ENCODE results near the gene NEURL1.

The NEURL1 gene

DNA sequence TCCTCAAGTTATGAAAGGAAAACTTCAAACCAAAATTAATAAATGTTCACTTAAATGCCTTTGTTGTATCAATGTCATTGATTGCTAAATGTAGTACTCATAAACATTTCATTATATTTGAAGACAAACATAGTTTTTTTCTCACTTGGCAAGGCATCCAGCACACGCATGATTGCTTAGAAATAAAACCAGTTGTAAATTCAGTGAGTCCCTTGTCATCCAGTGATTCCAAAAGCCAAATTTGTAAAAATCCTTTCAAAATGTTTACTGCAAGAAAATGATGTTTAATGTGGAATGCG, 6.1 kb upstream of the NEURL1 start:
- H3K79me2 ChIP-seq (ENCODE audit: insufficient read depth, low read length), result no peaks in the 10 kb centered on the region

DNA sequence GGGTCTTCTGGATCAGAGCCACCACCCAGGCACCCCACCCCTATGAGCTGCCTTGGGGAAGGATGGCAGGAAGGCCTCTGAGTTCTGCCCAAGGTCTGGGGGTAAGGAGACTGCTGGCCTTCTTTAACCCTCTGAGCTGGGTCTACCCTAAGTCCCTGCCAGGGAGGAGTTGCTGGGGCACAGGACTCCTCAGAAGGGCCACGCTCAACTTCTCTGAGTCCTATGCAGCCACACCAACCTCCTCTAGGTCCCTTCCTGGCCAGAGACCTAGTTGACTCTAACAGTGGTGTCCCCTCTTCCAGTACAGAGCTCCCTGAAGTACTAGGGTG, 2.6 kb upstream of the NEURL1 start:
- H3K4me3 ChIP-seq (ENCODE audit: low read length, poor library complexity, severe bottlenecking), result no peak overlapping the region
- TF ChIP-seq EZH2phosphoT487 (IDR thresholded peaks at IDR 0.05; ENCODE audit: borderline replicate concordance), result no peak
- TF ChIP-seq, protein P1, sequence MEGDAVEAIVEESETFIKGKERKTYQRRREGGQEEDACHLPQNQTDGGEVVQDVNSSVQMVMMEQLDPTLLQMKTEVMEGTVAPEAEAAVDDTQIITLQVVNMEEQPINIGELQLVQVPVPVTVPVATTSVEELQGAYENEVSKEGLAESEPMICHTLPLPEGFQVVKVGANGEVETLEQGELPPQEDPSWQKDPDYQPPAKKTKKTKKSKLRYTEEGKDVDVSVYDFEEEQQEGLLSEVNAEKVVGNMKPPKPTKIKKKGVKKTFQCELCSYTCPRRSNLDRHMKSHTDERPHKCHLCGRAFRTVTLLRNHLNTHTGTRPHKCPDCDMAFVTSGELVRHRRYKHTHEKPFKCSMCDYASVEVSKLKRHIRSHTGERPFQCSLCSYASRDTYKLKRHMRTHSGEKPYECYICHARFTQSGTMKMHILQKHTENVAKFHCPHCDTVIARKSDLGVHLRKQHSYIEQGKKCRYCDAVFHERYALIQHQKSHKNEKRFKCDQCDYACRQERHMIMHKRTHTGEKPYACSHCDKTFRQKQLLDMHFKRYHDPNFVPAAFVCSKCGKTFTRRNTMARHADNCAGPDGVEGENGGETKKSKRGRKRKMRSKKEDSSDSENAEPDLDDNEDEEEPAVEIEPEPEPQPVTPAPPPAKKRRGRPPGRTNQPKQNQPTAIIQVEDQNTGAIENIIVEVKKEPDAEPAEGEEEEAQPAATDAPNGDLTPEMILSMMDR (conservative IDR thresholded peaks at IDR 0.05; ENCODE audit: low read length), result no peak
- no peaks in the 10 kb centered on the region for H3K9me2 ChIP-seq (replicated peaks; ENCODE audit: low read depth, low read length)
- H2AFZ ChIP-seq (ENCODE audit: low read length), result no peak overlapping the region
- H3K79me2 ChIP-seq (ENCODE audit: insufficient read depth, low read length), result no peaks in the 10 kb centered on the region
- no peaks in the 10 kb centered on the region for H3K9me3 ChIP-seq (ENCODE audit: insufficient read depth, low read depth, low read length)
- no peaks in the 10 kb centered on the region for H4K20me1 ChIP-seq (ENCODE audit: insufficient read depth, low read length, poor library complexity, severe bottlenecking)
- H3K9ac ChIP-seq (ENCODE audit: low read depth, low read length, poor library complexity, severe bottlenecking), result no peak overlapping the region
- H3K27me3 ChIP-seq (ENCODE audit: insufficient read depth, low read length, poor library complexity, severe bottlenecking), result peaks cover 26% of the 10 kb centered on the region
- H3K4me1 ChIP-seq (ENCODE audit: insufficient read depth, low read length, poor library complexity, severe bottlenecking), result peaks cover 9% of the 10 kb centered on the region
- H3K36me3 ChIP-seq (ENCODE audit: insufficient read depth, low read length), result no peaks in the 10 kb centered on the region
- H3K4me2 ChIP-seq (ENCODE audit: low read depth, low read length, poor library complexity, severe bottlenecking), result peak overlapping the region; percentile 1
- H3F3A ChIP-seq (ENCODE audit: low read depth), result no peaks in the 10 kb centered on the region

More for the DNA sequence above, 6.1 kb upstream of the NEURL1 start:
- H3K4me3 ChIP-seq (ENCODE audit: low read length, poor library complexity, severe bottlenecking), result no peak overlapping the region
- H2AFZ ChIP-seq (ENCODE audit: low read length), result no peak overlapping the region
- TF ChIP-seq EZH2phosphoT487 (IDR thresholded peaks at IDR 0.05; ENCODE audit: borderline replicate concordance), result no peak
- TF ChIP-seq, protein P1 (conservative IDR thresholded peaks at IDR 0.05; ENCODE audit: low read length), result no peak
- no peak overlapping the region for H3K4me2 ChIP-seq (ENCODE audit: low read depth, low read length, poor library complexity, severe bottlenecking)
- no peak overlapping the region for H3K9ac ChIP-seq (ENCODE audit: low read depth, low read length, poor library complexity, severe bottlenecking)
- H3F3A ChIP-seq (ENCODE audit: low read depth), result no peaks in the 10 kb centered on the region
- no peaks in the 10 kb centered on the region for H3K36me3 ChIP-seq (ENCODE audit: insufficient read depth, low read length)
- H3K9me2 ChIP-seq (replicated peaks; ENCODE audit: low read depth, low read length), result no peaks in the 10 kb centered on the region
- H4K20me1 ChIP-seq (ENCODE audit: insufficient read depth, low read length, poor library complexity, severe bottlenecking), result no peaks in the 10 kb centered on the region
- H3K4me1 ChIP-seq (ENCODE audit: insufficient read depth, low read length, poor library complexity, severe bottlenecking), result peaks cover 9% of the 10 kb centered on the region
- H3K27me3 ChIP-seq (ENCODE audit: insufficient read depth, low read length, poor library complexity, severe bottlenecking), result no peaks in the 10 kb centered on the region
- no peaks in the 10 kb centered on the region for H3K9me3 ChIP-seq (ENCODE audit: insufficient read depth, low read depth, low read length)

DNA sequence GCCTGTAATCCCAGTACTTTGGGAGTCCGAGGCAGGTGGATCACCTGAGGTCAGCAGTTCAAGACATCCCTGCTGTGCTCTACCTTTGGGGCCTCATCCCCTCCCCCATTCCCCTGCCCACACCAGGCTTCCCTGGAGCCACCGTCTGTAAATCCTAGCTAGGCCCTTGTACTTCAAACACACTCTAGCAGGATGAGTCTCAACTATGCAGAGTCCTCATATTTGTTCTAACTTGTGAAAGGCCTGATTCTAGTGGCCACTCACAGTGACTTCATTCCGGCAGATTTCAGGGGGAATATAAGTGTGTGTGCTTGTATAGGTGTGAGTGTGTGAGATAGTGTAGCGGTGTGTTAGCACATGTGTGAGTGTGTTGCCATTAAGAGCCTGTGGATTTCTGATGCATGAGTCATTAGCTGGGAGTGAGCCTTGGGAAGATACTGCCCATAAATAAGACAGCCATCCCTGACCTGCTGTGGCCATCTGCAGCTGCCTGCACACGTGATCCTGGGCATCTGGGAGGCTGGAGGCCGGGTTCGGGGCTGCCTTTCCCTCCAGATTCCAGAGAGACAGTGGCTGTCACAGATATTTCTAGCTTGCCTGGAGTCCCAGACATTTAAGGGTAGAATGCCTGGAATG, 1.7 kb upstream of the NEURL1 start:
- TF ChIP-seq EZH2phosphoT487 (IDR thresholded peaks at IDR 0.05; ENCODE audit: borderline replicate concordance), result no peak
- TF ChIP-seq, protein P1 (conservative IDR thresholded peaks at IDR 0.05; ENCODE audit: low read length), result no peak
- Histone ChIP-seq H4K20me1 (ENCODE audit: insufficient read depth, low read length, poor library complexity, severe bottlenecking) (no peaks in the 10 kb centered on the region), H2AFZ (ENCODE audit: low read length) (no peak overlapping the region), H3K79me2 (ENCODE audit: insufficient read depth, low read length) (no peaks in the 10 kb centered on the region), H3K9me3 (ENCODE audit: insufficient read depth, low read depth, low read length) (no peaks in the 10 kb centered on the region), H3K4me3 (ENCODE audit: low read length, poor library complexity, severe bottlenecking) (no peak overlapping the region), H3K36me3 (ENCODE audit: insufficient read depth, low read length) (no peaks in the 10 kb centered on the region), H3K9ac (ENCODE audit: low read depth, low read length, poor library complexity, severe bottlenecking) (no peak overlapping the region), H3K4me1 (ENCODE audit: insufficient read depth, low read length, poor library complexity, severe bottlenecking) (peaks cover 9% of the 10 kb centered on the region), H3K4me2 (ENCODE audit: low read depth, low read length, poor library complexity, severe bottlenecking) (no peak overlapping the region), H3K9me2 (replicated peaks; ENCODE audit: low read depth, low read length) (no peaks in the 10 kb centered on the region), H3F3A (ENCODE audit: low read depth) (no peaks in the 10 kb centered on the region), H3K27me3 (ENCODE audit: insufficient read depth, low read length, poor library complexity, severe bottlenecking) (peaks cover 26% of the 10 kb centered on the region)
